Keratinocyte (primary cell): ENCODE data around the gene DTYMK.

Experiments
- CTCF ChIP-seq, 3 experiments: IDR thresholded peaks in 1 of 3; conservative IDR thresholded peaks in 1 of 3; optimal IDR thresholded peaks in 1 of 3; 2 replicates in 2 of 3; 3 replicates in 1 of 3; pipeline versions ENCODE3 to v1.5.1; 2011; ENCODE audit warnings: low read length in 3 of 3, mild to moderate bottlenecking in 3 of 3, moderate library complexity in 2 of 3, control low read depth in 1 of 3, inconsistent platforms in 1 of 3; ENCODE audit not compliant: insufficient read depth in 2 of 3; ENCODE audit errors: extremely low read depth in 1 of 3
- EZH2 ChIP-seq: IDR thresholded peaks from one replicate; pipeline ENCODE4 v1.6.1; 2012; ENCODE audit warnings: inconsistent platforms, mild to moderate bottlenecking, low read length, moderate library complexity

GRCh38 chr2:241645056-241645914, 41.3 kb downstream of the DTYMK start:
- no peak for TF ChIP-seq CTCF (optimal IDR thresholded peaks at IDR 0.05 in 1 of 3, IDR thresholded peaks at IDR 0.05 in 1 of 3, conservative IDR thresholded peaks at IDR 0.05 in 1 of 3; ENCODE audit: extremely low read depth in 1 of 3, insufficient read depth in 2 of 3, low read length in 3 of 3)
- no peak for TF ChIP-seq EZH2
